D721Med (cell line): ENCODE measurements around the gene PIM3.

Experiments
- DNase-seq: peaks from one replicate; pipeline ENCODE4 v3.0.0; 2011; ENCODE audit warnings: low spot score; ENCODE audit not compliant: insufficient read length
- FAIRE-seq: peaks from 2 replicates; lab custom pipeline; 2011; peaks lifted over from hg19 to GRCh38; lab: Jason Lieb, UNC
- TF ChIP-seq, protein P1 (sequence below): IDR thresholded peaks from 2 replicates; pipeline ENCODE4 v1.5.1; 2012; ENCODE audit warnings: mild to moderate bottlenecking, control low read depth; ENCODE audit not compliant: insufficient read depth; ENCODE audit errors: missing control alignments

PIM3 gene

DNA sequence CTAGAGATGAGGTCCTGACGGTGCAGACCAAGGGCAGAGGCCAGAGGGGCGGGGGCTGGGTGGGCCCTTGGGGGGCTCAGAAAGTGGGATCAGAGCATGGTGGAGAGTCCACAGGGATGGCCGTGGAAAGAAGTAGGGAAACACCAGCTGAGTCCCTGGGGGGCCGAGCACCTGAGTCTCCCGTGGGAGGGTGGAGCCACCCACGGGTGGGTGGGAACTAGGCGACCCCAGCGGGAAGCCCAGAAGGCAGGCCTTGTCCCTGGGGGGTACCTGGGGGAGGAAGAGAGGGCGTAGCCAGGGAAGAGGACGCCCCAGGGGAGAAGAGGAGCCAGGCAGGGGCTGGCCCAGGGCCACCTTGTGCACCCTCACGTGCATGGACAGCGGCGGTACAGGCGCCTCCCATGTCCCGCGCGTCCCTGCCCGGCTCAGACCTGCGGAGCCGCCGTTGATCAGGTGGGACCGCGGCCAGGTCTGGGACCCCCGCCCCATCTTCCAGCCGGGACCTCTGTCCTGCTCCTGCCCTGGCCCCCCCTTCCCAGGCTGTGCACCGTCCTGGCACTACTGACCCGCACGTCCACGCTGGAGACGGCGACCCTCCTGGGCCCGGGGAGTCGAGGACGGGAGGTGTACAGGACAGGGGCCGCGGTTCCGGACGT is 31.9 kb upstream of the PIM3 start:
- TF ChIP-seq, protein P1, sequence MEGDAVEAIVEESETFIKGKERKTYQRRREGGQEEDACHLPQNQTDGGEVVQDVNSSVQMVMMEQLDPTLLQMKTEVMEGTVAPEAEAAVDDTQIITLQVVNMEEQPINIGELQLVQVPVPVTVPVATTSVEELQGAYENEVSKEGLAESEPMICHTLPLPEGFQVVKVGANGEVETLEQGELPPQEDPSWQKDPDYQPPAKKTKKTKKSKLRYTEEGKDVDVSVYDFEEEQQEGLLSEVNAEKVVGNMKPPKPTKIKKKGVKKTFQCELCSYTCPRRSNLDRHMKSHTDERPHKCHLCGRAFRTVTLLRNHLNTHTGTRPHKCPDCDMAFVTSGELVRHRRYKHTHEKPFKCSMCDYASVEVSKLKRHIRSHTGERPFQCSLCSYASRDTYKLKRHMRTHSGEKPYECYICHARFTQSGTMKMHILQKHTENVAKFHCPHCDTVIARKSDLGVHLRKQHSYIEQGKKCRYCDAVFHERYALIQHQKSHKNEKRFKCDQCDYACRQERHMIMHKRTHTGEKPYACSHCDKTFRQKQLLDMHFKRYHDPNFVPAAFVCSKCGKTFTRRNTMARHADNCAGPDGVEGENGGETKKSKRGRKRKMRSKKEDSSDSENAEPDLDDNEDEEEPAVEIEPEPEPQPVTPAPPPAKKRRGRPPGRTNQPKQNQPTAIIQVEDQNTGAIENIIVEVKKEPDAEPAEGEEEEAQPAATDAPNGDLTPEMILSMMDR = no peak
- FAIRE-seq (no peak), DNase-seq (no peak)

DNA sequence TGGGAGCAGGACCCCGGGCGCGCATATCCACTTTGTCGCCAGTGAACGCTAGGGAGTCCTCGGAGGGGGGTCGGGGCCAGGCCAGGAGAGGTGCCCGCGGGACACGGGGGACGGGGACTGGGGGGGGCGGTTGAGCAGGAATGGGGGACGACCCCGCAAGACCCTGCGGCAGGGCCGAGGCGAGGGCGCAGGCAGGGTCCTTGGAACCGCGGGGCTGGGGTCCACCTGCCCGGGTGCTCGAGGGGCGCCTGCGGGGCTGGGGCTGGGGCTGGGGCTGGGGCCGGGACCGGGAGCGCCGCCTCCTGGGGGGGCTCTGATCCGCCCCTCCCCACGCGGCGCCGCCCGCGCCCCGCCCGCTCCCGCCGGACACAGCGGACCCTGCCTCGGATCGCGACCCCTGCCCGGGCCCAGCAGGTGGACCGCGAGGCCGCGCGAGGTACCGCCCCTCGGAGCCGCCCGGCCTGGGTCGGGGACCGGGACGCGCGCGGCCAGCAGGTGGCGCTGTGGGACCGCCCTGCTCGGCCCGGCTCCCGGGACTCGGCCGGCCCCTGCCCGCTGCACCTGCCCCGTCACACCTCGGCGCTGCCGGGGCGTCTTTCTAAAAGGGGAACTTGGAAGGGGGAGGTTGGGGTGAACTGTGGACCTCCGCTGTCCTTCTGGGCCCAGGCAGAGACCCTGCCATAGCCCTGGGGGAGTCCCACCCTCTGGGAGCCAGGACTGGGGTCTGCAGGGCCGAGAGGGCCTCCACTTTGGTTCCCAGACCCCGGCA is 31.2 kb upstream of the PIM3 start:
- peak; percentile 56 for DNase-seq
- no peak for FAIRE-seq
- TF ChIP-seq, protein P1 = peak; percentile 68

GRCh38 chr22:49929994-49930575 is 30.5 kb upstream of the PIM3 start:
- TF ChIP-seq, protein P1 = no peak
- DNase-seq (no peak), FAIRE-seq (no peak)

- TF ChIP-seq, protein P1 = peak; percentile 49
- DNase-seq (no peak), FAIRE-seq (no peak)
These were observed 29.8 kb upstream of the PIM3 start for GRCh38 chr22:49930596-49931412.

GRCh38 chr22:49933236-49934159 is 27.1 kb upstream of the PIM3 start:
- FAIRE-seq (no peak), DNase-seq (no peak)
- TF ChIP-seq, protein P1 = no peak
